Activated T-helper 2 cell treated with anti-CD3 and anti-CD28 coated beads, Interferon-gamma antibody, Interleukin-2, Interleukin-4, amounts not matched to agents 10 μg/mL and 5 μg/mL and 100 μg/mL, durations not matched to agents 14 hours and 24 hours and 36 hours (primary cell): ENCODE results near the gene BRMS1L. TPM values are rescaled to one million over a fixed set of nuclear protein-coding genes. Genes with fewer than 3 reads are reported as not detected.

Experiments
- DNase-seq: peaks from one replicate; pipeline ENCODE4 v3.0.0; 2021; ENCODE audit warnings: low spot score
- H3K27ac Mint-ChIP-seq: one replicate; pipeline ENCODE4 v1.8.0; 2021; ENCODE audit warnings: mixed read lengths
- H3K27me3 Mint-ChIP-seq: one replicate; pipeline ENCODE4 v1.8.0; 2021; ENCODE audit warnings: low read depth, mixed read lengths
- H3K36me3 Mint-ChIP-seq: one replicate; pipeline ENCODE4 v1.8.0; 2021; ENCODE audit warnings: low read depth, mixed read lengths
- H3K4me1 Mint-ChIP-seq: one replicate; pipeline ENCODE4 v1.8.0; 2021; ENCODE audit warnings: low read depth, mixed read lengths
- H3K4me3 Mint-ChIP-seq: one replicate; pipeline ENCODE4 v1.8.0; 2021; ENCODE audit warnings: low read depth, mild to moderate bottlenecking, moderate library complexity, mixed read lengths
- H3K9me3 Mint-ChIP-seq: one replicate; pipeline ENCODE4 v1.8.0; 2021; ENCODE audit warnings: mixed read lengths
- intact Hi-C: fragments of 100-400 bp; cut with micrococcal nuclease; formaldehyde crosslinking; loops from one replicate; pipeline ENCODE4 v1.15.1; 2023
- total RNA-seq: library from RNA; stranded (reverse); gene quantifications from 2 replicates; pipeline ENCODE4 v1.2.3, GENCODE V29; 2022

The BRMS1L gene
- total RNA-seq, 1 donor from 2014 or later: 5.3 TPM

- Mint-ChIP-seq H3K27ac (no peak overlapping the region), H3K4me3 (no peak overlapping the region), H3K27me3 (no peaks in the 10 kb centered on the region), H3K4me1 (peaks cover 3% of the 10 kb centered on the region), H3K36me3 (peaks cover 14% of the 10 kb centered on the region), H3K9me3 (peaks cover 11% of the 10 kb centered on the region)
- no peak for DNase-seq
- intact Hi-C loops: no loop called here
These were observed 29.8 kb downstream of the BRMS1L start for GRCh38 chr14:35855876-35856481.

- no peak overlapping the region for H3K4me3 Mint-ChIP-seq
- intact Hi-C loops: no loop called here
- H3K27me3 Mint-ChIP-seq: no peaks in the 10 kb centered on the region
- H3K9me3 Mint-ChIP-seq: no peaks in the 10 kb centered on the region
- peaks cover 9% of the 10 kb centered on the region for H3K36me3 Mint-ChIP-seq
- no peak for DNase-seq
- H3K4me1 Mint-ChIP-seq: peaks cover 3% of the 10 kb centered on the region
- no peak overlapping the region for H3K27ac Mint-ChIP-seq
These were observed 32.5 kb downstream of the BRMS1L start for GRCh38 chr14:35858521-35859209.

GRCh38 chr14:35861204-35861868, 35.2 kb downstream of the BRMS1L start:
- H3K27ac Mint-ChIP-seq: no peak overlapping the region
- peaks cover 15% of the 10 kb centered on the region for H3K36me3 Mint-ChIP-seq
- no peak overlapping the region for H3K4me3 Mint-ChIP-seq
- intact Hi-C loops: no loop called here
- no peaks in the 10 kb centered on the region for H3K9me3 Mint-ChIP-seq
- H3K4me1 Mint-ChIP-seq: no peaks in the 10 kb centered on the region
- DNase-seq: no peak
- H3K27me3 Mint-ChIP-seq: no peaks in the 10 kb centered on the region

- Mint-ChIP-seq H3K9me3 (no peaks in the 10 kb centered on the region), H3K4me1 (no peaks in the 10 kb centered on the region), H3K4me3 (no peak overlapping the region), H3K27me3 (no peaks in the 10 kb centered on the region), H3K36me3 (peaks cover 14% of the 10 kb centered on the region), H3K27ac (no peak overlapping the region)
- DNase-seq: no peak
- intact Hi-C loops: no loop called here
These were observed 39.6 kb downstream of the BRMS1L start for GRCh38 chr14:35865611-35866324.

GRCh38 chr14:35866595-35867279, 40.6 kb downstream of the BRMS1L start:
- H3K27me3 Mint-ChIP-seq: no peaks in the 10 kb centered on the region
- no peak for DNase-seq
- H3K27ac Mint-ChIP-seq: no peak overlapping the region

GRCh38 chr14:35867280-35867629, 41.1 kb downstream of the BRMS1L start:
- intact Hi-C loops: no loop called here
- no peaks in the 10 kb centered on the region for H3K9me3 Mint-ChIP-seq
- DNase-seq: no peak
- no peaks in the 10 kb centered on the region for H3K4me1 Mint-ChIP-seq
- peaks cover 14% of the 10 kb centered on the region for H3K36me3 Mint-ChIP-seq
- H3K27me3 Mint-ChIP-seq: no peaks in the 10 kb centered on the region
- H3K4me3 Mint-ChIP-seq: no peak overlapping the region
- H3K27ac Mint-ChIP-seq: no peak overlapping the region

More at GRCh38 chr14:35866595-35867279, 40.6 kb downstream of the BRMS1L start:
- Mint-ChIP-seq H3K4me1 (no peaks in the 10 kb centered on the region), H3K36me3 (peaks cover 14% of the 10 kb centered on the region), H3K9me3 (no peaks in the 10 kb centered on the region), H3K4me3 (no peak overlapping the region)
- intact Hi-C loops: no loop called here

- Mint-ChIP-seq H3K9me3 (no peaks in the 10 kb centered on the region), H3K36me3 (no peaks in the 10 kb centered on the region), H3K4me3 (no peak overlapping the region), H3K27ac (no peak overlapping the region), H3K4me1 (peaks cover 12% of the 10 kb centered on the region), H3K27me3 (no peaks in the 10 kb centered on the region)
- intact Hi-C loops: no loop called here
- DNase-seq: no peak
These were observed 49.2 kb downstream of the BRMS1L start for GRCh38 chr14:35875296-35875695.

- Mint-ChIP-seq H3K4me3 (no peak overlapping the region), H3K4me1 (peaks cover 12% of the 10 kb centered on the region), H3K36me3 (no peaks in the 10 kb centered on the region), H3K27me3 (peaks cover 2% of the 10 kb centered on the region), H3K9me3 (no peaks in the 10 kb centered on the region), H3K27ac (no peak overlapping the region)
- no peak for DNase-seq
- intact Hi-C loops: no loop called here
These were observed 51.1 kb downstream of the BRMS1L start for GRCh38 chr14:35877276-35877675.

GRCh38 chr14:35878272-35879150, 52.4 kb downstream of the BRMS1L start:
- no peak for DNase-seq
- Mint-ChIP-seq H3K36me3 (no peaks in the 10 kb centered on the region), H3K9me3 (no peaks in the 10 kb centered on the region), H3K27ac (no peak overlapping the region), H3K27me3 (peaks cover 2% of the 10 kb centered on the region), H3K4me1 (peaks cover 12% of the 10 kb centered on the region), H3K4me3 (no peak overlapping the region)
- intact Hi-C loops: loop anchor here (1.0 kb wide), 1 partner anchor 191 kb away; no protein-coding TSS in a partner anchor

GRCh38 chr14:35879151-35879648, 53.1 kb downstream of the BRMS1L start:
- no peak for DNase-seq
- Mint-ChIP-seq H3K4me3 (no peak overlapping the region), H3K36me3 (no peaks in the 10 kb centered on the region), H3K27me3 (peaks cover 2% of the 10 kb centered on the region), H3K27ac (no peak overlapping the region), H3K9me3 (no peaks in the 10 kb centered on the region), H3K4me1 (peaks cover 13% of the 10 kb centered on the region)
- intact Hi-C loops: loop anchor here (1.0 kb wide), 1 partner anchor 190 kb away; no protein-coding TSS in a partner anchor

- H3K27me3 Mint-ChIP-seq: peaks cover 2% of the 10 kb centered on the region
- peaks cover 13% of the 10 kb centered on the region for H3K4me1 Mint-ChIP-seq
- H3K4me3 Mint-ChIP-seq: no peak overlapping the region
- DNase-seq: no peak
- no peak overlapping the region for H3K27ac Mint-ChIP-seq
- no peaks in the 10 kb centered on the region for H3K36me3 Mint-ChIP-seq
- H3K9me3 Mint-ChIP-seq: no peaks in the 10 kb centered on the region
- intact Hi-C loops: loop anchor here (1.0 to 5.0 kb wide), 2 partner anchors 53 to 190 kb away; no protein-coding TSS in a partner anchor
These were observed 53.6 kb downstream of the BRMS1L start for GRCh38 chr14:35879654-35880249.
